H1 (cell line): ENCODE results near the gene PRDM5. TPM values are rescaled to one million over a fixed set of nuclear protein-coding genes. Genes with fewer than 3 reads are reported as not detected.

Source experiments
- EGR1 ChIP-seq: IDR thresholded peaks from 2 replicates; pipeline ENCODE4 v1.6.1; 2011; ENCODE audit warnings: low read depth, low read length, borderline replicate concordance
- RXRA ChIP-seq: IDR thresholded peaks from 2 replicates; pipeline ENCODE4 v1.6.1; 2011; ENCODE audit warnings: low read depth, mild to moderate bottlenecking, low read length, moderate library complexity; ENCODE audit not compliant: insufficient read depth
- SP2 ChIP-seq: IDR thresholded peaks from 2 replicates; pipeline ENCODE4 v1.6.1; 2012; ENCODE audit warnings: mild to moderate bottlenecking, low read length, inconsistent platforms
- TBP ChIP-seq: IDR thresholded peaks from 2 replicates; pipeline ENCODE4 v1.6.1; 2011; ENCODE audit warnings: low read depth, low read length, improper control_type of control experiment
- ZNF274 ChIP-seq: IDR thresholded peaks from 2 replicates; pipeline ENCODE4 v1.7.0; 2012; ENCODE audit warnings: low read length, borderline replicate concordance; ENCODE audit errors: extremely low read depth
- polyA plus RNA-seq, 7 experiments: library from polyadenylated mRNA; depleted of rRNA in 3 of 7; stranded (reverse) in 5 of 7; unstranded in 2 of 7; fragments of >200 nt in 5 of 7; fragments of 200-250 nt in 2 of 7; gene quantifications; 1 replicate in 5 of 7; 2 replicates in 1 of 7; 4 replicates in 1 of 7; pipeline versions ENCODE4 v1.2.1 to v1.2.3, GENCODE V29; 2011 to 2013; ENCODE audit warnings: missing spikeins in 2 of 7, mixed read lengths in 2 of 7
- total RNA-seq: library from RNA; stranded (reverse); fragmentation: NEBNext Ultra II Directional; extraction: Animal tissue kit (Norgen Biotek cat#: 25700); gene quantifications from 2 replicates; pipeline ENCODE4 v1.2.1, GENCODE V29; 2021
- TF ChIP-seq, protein P1 (sequence below): fragments of 300-600 bp; sonication (generic); IDR thresholded peaks from 2 replicates; pipeline ENCODE4 v1.7.1; 2012; ENCODE audit warnings: low read length, moderate library complexity, mild to moderate bottlenecking, inconsistent platforms; ENCODE audit not compliant: insufficient replicate concordance
- TF ChIP-seq, protein P2 (sequence below): IDR thresholded peaks from 2 replicates; pipeline ENCODE4 v1.6.1; 2012; ENCODE audit warnings: inconsistent platforms

Gene PRDM5
- total and polyA plus RNA-seq, 2 of the 8 experiments (the other 6 are each of a cell fraction or from before 2014, with no cell fraction given) = 8.2 to 23.4 TPM

DNA sequence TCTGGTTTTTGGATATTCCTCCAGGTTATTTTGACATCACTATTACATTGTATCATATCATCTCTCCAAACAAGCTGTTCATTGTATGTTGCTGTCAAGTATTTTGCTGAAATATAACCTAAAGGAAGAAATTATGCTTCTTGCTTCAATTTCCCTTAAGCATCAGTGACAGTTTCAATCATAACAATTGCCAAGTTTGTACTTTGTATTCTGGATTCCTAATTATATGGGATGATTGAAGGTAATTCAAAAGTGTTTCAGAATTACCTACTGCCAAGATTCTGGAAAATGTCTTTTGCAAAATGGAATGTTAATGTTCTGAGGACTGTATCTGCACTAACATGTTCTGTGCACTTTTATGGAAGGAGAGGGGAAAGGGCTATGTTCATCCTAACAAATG lies 228.7 kb downstream of the PRDM5 start (continued):
- TF ChIP-seq, protein P1, sequence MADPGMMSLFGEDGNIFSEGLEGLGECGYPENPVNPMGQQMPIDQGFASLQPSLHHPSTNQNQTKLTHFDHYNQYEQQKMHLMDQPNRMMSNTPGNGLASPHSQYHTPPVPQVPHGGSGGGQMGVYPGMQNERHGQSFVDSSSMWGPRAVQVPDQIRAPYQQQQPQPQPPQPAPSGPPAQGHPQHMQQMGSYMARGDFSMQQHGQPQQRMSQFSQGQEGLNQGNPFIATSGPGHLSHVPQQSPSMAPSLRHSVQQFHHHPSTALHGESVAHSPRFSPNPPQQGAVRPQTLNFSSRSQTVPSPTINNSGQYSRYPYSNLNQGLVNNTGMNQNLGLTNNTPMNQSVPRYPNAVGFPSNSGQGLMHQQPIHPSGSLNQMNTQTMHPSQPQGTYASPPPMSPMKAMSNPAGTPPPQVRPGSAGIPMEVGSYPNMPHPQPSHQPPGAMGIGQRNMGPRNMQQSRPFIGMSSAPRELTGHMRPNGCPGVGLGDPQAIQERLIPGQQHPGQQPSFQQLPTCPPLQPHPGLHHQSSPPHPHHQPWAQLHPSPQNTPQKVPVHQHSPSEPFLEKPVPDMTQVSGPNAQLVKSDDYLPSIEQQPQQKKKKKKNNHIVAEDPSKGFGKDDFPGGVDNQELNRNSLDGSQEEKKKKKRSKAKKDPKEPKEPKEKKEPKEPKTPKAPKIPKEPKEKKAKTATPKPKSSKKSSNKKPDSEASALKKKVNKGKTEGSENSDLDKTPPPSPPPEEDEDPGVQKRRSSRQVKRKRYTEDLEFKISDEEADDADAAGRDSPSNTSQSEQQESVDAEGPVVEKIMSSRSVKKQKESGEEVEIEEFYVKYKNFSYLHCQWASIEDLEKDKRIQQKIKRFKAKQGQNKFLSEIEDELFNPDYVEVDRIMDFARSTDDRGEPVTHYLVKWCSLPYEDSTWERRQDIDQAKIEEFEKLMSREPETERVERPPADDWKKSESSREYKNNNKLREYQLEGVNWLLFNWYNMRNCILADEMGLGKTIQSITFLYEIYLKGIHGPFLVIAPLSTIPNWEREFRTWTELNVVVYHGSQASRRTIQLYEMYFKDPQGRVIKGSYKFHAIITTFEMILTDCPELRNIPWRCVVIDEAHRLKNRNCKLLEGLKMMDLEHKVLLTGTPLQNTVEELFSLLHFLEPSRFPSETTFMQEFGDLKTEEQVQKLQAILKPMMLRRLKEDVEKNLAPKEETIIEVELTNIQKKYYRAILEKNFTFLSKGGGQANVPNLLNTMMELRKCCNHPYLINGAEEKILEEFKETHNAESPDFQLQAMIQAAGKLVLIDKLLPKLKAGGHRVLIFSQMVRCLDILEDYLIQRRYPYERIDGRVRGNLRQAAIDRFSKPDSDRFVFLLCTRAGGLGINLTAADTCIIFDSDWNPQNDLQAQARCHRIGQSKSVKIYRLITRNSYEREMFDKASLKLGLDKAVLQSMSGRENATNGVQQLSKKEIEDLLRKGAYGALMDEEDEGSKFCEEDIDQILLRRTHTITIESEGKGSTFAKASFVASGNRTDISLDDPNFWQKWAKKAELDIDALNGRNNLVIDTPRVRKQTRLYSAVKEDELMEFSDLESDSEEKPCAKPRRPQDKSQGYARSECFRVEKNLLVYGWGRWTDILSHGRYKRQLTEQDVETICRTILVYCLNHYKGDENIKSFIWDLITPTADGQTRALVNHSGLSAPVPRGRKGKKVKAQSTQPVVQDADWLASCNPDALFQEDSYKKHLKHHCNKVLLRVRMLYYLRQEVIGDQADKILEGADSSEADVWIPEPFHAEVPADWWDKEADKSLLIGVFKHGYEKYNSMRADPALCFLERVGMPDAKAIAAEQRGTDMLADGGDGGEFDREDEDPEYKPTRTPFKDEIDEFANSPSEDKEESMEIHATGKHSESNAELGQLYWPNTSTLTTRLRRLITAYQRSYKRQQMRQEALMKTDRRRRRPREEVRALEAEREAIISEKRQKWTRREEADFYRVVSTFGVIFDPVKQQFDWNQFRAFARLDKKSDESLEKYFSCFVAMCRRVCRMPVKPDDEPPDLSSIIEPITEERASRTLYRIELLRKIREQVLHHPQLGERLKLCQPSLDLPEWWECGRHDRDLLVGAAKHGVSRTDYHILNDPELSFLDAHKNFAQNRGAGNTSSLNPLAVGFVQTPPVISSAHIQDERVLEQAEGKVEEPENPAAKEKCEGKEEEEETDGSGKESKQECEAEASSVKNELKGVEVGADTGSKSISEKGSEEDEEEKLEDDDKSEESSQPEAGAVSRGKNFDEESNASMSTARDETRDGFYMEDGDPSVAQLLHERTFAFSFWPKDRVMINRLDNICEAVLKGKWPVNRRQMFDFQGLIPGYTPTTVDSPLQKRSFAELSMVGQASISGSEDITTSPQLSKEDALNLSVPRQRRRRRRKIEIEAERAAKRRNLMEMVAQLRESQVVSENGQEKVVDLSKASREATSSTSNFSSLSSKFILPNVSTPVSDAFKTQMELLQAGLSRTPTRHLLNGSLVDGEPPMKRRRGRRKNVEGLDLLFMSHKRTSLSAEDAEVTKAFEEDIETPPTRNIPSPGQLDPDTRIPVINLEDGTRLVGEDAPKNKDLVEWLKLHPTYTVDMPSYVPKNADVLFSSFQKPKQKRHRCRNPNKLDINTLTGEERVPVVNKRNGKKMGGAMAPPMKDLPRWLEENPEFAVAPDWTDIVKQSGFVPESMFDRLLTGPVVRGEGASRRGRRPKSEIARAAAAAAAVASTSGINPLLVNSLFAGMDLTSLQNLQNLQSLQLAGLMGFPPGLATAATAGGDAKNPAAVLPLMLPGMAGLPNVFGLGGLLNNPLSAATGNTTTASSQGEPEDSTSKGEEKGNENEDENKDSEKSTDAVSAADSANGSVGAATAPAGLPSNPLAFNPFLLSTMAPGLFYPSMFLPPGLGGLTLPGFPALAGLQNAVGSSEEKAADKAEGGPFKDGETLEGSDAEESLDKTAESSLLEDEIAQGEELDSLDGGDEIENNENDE = no peak
- no peak for TF ChIP-seq SP2
- TF ChIP-seq RXRA = no peak
- TF ChIP-seq EGR1 = no peak
- no peak for TF ChIP-seq TBP
- TF ChIP-seq, protein P2, sequence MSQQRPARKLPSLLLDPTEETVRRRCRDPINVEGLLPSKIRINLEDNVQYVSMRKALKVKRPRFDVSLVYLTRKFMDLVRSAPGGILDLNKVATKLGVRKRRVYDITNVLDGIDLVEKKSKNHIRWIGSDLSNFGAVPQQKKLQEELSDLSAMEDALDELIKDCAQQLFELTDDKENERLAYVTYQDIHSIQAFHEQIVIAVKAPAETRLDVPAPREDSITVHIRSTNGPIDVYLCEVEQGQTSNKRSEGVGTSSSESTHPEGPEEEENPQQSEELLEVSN = no peak
- no peak for TF ChIP-seq ZNF274
